ENCODE results near the gene MRPS15. TPM values are rescaled to one million over a fixed set of nuclear protein-coding genes. Genes with fewer than 3 reads are reported as not detected.

The MRPS15 gene
- total and polyA plus RNA-seq, 2 donors from 2014 or later: 48.1 to 160 TPM

DNA sequence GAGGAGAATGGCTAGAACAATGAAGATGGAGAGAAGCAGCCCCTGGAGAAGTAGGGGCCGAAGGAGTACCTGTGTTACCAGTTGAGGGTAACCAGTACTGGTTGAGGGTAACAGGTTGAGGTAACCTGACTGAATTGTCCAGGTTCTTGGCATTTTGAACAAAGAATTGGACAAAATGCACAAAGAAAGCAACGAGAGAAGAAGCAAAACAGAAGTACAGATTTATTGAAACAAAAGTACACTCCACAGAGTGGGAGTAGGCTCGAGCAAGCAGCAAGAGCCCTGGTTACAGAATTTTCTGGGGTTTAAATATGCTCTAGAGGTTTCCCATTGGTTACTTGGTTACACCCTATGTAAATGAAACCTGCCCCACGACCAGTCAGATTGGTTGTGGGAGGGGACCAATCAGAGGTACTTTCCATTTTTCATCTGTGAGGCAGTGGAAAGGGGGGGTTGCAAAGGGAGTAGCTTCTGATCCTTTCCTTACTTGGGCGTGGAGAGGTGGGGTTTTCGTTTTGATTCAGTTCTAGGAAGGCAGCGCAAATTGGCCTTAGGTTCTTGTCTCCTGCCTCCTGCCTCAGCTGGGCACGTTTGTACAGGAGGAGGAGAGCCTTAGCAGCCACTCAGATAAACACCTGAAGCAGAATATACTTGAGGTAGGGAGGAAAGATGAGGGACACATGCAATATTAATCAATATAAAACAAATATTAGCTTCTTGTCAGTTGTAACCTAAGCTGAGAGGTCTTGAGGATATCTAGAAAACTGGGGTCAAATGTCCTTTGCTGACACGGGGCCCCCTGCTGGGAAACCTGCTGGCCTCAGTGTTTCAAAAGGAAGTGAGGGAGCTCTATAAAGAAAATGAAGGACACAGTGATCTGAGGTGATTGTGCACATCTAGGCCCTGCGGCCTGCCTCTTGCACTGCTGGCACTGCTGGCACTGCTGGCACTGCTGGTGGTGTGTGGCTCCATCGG is 52.2 kb downstream of the MRPS15 start:
- Histone ChIP-seq H3K27ac (ENCODE audit: low read depth in 2 of 2, low read length in 2 of 2) (no peak overlapping the region), H3K9ac (ENCODE audit: low read length in 3 of 3) (no peak overlapping the region), H3K4me3 (ENCODE audit: low read length in 3 of 3) (no peak overlapping the region), H3K4me1 (ENCODE audit: control insufficient read depth in 2 of 3, insufficient read depth in 2 of 3, low read depth in 1 of 3, low read length in 3 of 3) (no peaks in the 10 kb centered on the region), H3K36me3 (ENCODE audit: control insufficient read depth in 2 of 3, insufficient read depth in 3 of 3, low read length in 3 of 3) (no peaks in the 10 kb centered on the region), H3K27me3 (ENCODE audit: control insufficient read depth, insufficient read depth, low read length) (no peaks in the 10 kb centered on the region), H3K9me3 (ENCODE audit: control insufficient read depth in 2 of 3, insufficient read depth in 1 of 3, low read length in 3 of 3) (no peaks in the 10 kb centered on the region)
- TF ChIP-seq, protein P1, sequence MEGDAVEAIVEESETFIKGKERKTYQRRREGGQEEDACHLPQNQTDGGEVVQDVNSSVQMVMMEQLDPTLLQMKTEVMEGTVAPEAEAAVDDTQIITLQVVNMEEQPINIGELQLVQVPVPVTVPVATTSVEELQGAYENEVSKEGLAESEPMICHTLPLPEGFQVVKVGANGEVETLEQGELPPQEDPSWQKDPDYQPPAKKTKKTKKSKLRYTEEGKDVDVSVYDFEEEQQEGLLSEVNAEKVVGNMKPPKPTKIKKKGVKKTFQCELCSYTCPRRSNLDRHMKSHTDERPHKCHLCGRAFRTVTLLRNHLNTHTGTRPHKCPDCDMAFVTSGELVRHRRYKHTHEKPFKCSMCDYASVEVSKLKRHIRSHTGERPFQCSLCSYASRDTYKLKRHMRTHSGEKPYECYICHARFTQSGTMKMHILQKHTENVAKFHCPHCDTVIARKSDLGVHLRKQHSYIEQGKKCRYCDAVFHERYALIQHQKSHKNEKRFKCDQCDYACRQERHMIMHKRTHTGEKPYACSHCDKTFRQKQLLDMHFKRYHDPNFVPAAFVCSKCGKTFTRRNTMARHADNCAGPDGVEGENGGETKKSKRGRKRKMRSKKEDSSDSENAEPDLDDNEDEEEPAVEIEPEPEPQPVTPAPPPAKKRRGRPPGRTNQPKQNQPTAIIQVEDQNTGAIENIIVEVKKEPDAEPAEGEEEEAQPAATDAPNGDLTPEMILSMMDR (IDR thresholded peaks at IDR 0.05; ENCODE audit: borderline replicate concordance, extremely low read depth, insufficient read depth): no peak
- FAIRE-seq (no peak), DNase-seq (peak in 1 of 5 donors; percentile 14)
- intact Hi-C loops (cut with DNase I): no loop called here

DNA sequence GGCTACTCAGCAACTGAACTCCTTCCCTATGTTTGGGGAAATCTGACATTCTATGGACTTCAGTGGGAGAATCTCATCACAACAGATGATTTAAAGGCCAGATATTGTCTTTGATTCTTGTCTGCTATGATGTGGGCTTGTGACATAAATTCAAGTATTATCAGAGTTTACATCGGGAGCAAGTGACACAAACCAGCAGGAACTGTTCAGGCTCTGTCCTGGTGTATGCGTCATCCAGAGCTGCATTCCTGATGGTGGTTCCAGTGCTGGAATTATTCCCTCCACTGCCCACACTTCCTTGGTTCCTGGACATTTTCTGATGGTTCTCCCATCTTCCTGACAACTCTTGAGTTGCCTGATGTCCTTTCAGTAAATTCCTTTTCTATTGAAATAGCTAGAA is 55.7 kb downstream of the MRPS15 start:
- H3K4me1 ChIP-seq (ENCODE audit: control insufficient read depth in 2 of 3, insufficient read depth in 2 of 3, low read depth in 1 of 3, low read length in 3 of 3): no peaks in the 10 kb centered on the region
- DNase-seq (peak in 1 of 5 donors; percentile 21), FAIRE-seq (no peak)
- no peaks in the 10 kb centered on the region for H3K9me3 ChIP-seq (ENCODE audit: control insufficient read depth in 2 of 3, insufficient read depth in 1 of 3, low read length in 3 of 3)
- TF ChIP-seq, protein P1 (IDR thresholded peaks at IDR 0.05; ENCODE audit: borderline replicate concordance, extremely low read depth, insufficient read depth): no peak
- no peak overlapping the region for H3K9ac ChIP-seq (ENCODE audit: low read length in 3 of 3)
- H3K36me3 ChIP-seq (ENCODE audit: control insufficient read depth in 2 of 3, insufficient read depth in 3 of 3, low read length in 3 of 3): no peaks in the 10 kb centered on the region
- H3K4me3 ChIP-seq (ENCODE audit: low read length in 3 of 3): no peak overlapping the region
- no peaks in the 10 kb centered on the region for H3K27me3 ChIP-seq (ENCODE audit: control insufficient read depth, insufficient read depth, low read length)
- no peak overlapping the region for H3K27ac ChIP-seq (ENCODE audit: low read depth in 2 of 2, low read length in 2 of 2)
- intact Hi-C loops (cut with DNase I): no loop called here

DNA sequence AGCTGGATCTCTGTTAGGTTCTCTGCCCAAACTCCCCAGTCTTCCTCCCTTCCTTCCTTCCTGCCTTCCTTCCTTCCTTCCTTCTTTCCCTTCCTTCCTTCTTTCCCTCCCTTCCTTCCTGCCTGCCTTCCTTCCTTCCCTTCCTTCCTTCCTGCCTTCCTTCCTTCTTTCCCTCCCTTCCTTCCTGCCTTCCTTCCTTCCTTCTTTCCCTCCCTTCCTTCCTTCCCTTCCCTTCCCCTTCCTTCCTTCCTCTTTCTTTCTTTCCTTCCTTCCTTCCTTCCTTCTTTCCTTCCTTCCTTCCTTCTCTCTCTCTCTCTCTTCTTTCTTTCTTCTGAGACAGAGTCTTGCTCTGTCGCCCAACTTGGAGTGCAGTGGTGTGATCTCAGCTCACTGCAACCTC is 57.7 kb downstream of the MRPS15 start:
- DNase-seq (no peak), FAIRE-seq (no peak)
- Histone ChIP-seq H3K4me1 (ENCODE audit: control insufficient read depth in 2 of 3, insufficient read depth in 2 of 3, low read depth in 1 of 3, low read length in 3 of 3) (no peaks in the 10 kb centered on the region), H3K36me3 (ENCODE audit: control insufficient read depth in 2 of 3, insufficient read depth in 3 of 3, low read length in 3 of 3) (no peaks in the 10 kb centered on the region), H3K4me3 (ENCODE audit: low read length in 3 of 3) (no peak overlapping the region), H3K9ac (ENCODE audit: low read length in 3 of 3) (no peak overlapping the region), H3K9me3 (ENCODE audit: control insufficient read depth in 2 of 3, insufficient read depth in 1 of 3, low read length in 3 of 3) (no peaks in the 10 kb centered on the region), H3K27ac (ENCODE audit: low read depth in 2 of 2, low read length in 2 of 2) (no peak overlapping the region), H3K27me3 (ENCODE audit: control insufficient read depth, insufficient read depth, low read length) (no peaks in the 10 kb centered on the region)
- TF ChIP-seq, protein P1 (IDR thresholded peaks at IDR 0.05; ENCODE audit: borderline replicate concordance, extremely low read depth, insufficient read depth): no peak
- intact Hi-C loops (cut with DNase I): no loop called here

Other genes with a start within 250 kb of the MRPS15 start
- gene THRAP3, start 239.9 kb downstream of the MRPS15 start, total RNA-seq: 102 TPM
- gene THRAP3, start 239.9 kb downstream of the MRPS15 start, polyA plus RNA-seq (ENCODE audit: insufficient read depth, low read depth, low replicate concordance): 28.0 TPM
- 33.4 TPM for gene SH3D21, start 158.0 kb downstream of the MRPS15 start, total RNA-seq
- 5.7 TPM for gene SH3D21, start 158.0 kb downstream of the MRPS15 start, polyA plus RNA-seq (ENCODE audit: insufficient read depth, low read depth, low replicate concordance)
- 31.8 TPM for gene EVA1B, start 140.7 kb downstream of the MRPS15 start, total RNA-seq
- gene EVA1B, start 140.7 kb downstream of the MRPS15 start, polyA plus RNA-seq (ENCODE audit: insufficient read depth, low read depth, low replicate concordance): 91.8 TPM
- gene STK40, start 78.5 kb downstream of the MRPS15 start, total RNA-seq: 39.2 TPM
- gene STK40, start 78.5 kb downstream of the MRPS15 start, polyA plus RNA-seq (ENCODE audit: insufficient read depth, low read depth, low replicate concordance): 30.9 TPM
- gene LSM10, start 66.5 kb downstream of the MRPS15 start, total RNA-seq: 29.5 TPM
- gene LSM10, start 66.5 kb downstream of the MRPS15 start, polyA plus RNA-seq (ENCODE audit: insufficient read depth, low read depth, low replicate concordance): 91.6 TPM
- gene OSCP1, start 13.9 kb downstream of the MRPS15 start, total RNA-seq: 22.0 TPM
- gene OSCP1, start 13.9 kb downstream of the MRPS15 start, polyA plus RNA-seq (ENCODE audit: insufficient read depth, low read depth, low replicate concordance): 27.8 TPM
- 13.3 TPM for gene CSF3R, start 18.5 kb upstream of the MRPS15 start, total RNA-seq
- gene CSF3R, start 18.5 kb upstream of the MRPS15 start, polyA plus RNA-seq (ENCODE audit: insufficient read depth, low read depth, low replicate concordance): 1.4 TPM

All from kidney (tissue), 14 donors.